ENCODE measurements around the gene PPM1N.

DNA sequence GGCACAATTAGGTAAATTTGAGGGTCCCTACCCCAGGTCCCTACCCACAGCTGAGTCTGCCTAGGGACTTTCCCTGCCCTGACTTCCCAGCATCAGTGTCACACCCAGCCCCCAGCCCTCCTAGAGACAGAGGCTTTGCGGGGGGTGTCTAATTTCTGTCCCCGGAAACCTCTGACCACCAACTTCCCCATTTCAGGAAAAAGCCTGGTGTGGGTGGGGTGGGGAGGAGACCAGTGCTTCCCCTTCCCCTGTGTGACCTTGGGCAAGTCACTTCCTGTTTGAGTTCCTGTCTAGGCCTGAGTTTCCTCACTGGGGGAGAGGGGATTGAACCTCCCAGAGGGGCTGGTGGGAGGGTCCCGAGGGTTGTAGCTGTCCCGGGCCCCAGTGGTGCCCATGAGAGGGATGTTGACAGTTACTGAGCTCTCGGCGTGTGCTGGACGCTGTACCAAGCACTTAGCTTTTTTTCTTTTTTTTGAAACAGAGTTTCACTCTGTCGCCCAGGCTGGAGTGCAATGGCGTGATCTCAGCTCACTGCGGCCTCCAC lies 16.9 kb downstream of the PPM1N start:
- TF ChIP-seq POLR2A (IDR thresholded peaks at IDR 0.05) = peak in 1 of 2 donors; percentile 12
- peak in 1 of 2 donors; percentile 46 for TF ChIP-seq EP300 (IDR thresholded peaks at IDR 0.05)
- no peak for TF ChIP-seq CTCF (IDR thresholded peaks at IDR 0.05)

Data from tibial nerve (tissue), 4 donors.